MM.1S (cell line): ENCODE data around the gene ZNF793.

Experiments
- CTCF ChIP-seq: fragments of 300-600 bp; sonication (generic); IDR thresholded peaks from 2 replicates; pipeline ENCODE4 v1.5.1; 2016; ENCODE audit warnings: antibody characterized with exemption, low read length, mixed read lengths
- EZH2 ChIP-seq: fragments of 300-600 bp; sonication (generic); optimal IDR thresholded peaks from 2 replicates; pipeline ENCODE3; 2017; ENCODE audit warnings: low read depth, mild to moderate bottlenecking, antibody characterized with exemption, low read length, mixed read lengths
- EZH2phosphoT487 ChIP-seq: fragments of 300-600 bp; sonication (generic); IDR thresholded peaks from 2 replicates; pipeline ENCODE4 v1.6.1; 2018; ENCODE audit warnings: antibody characterized with exemption, low read length

GRCh38 chr19:37565370-37565669 is 58.6 kb downstream of the ZNF793 start:
- TF ChIP-seq CTCF: no peak
- no peak for TF ChIP-seq EZH2phosphoT487
- TF ChIP-seq EZH2: no peak
